Activated B cell treated with CpG ODN at 0.5 μM for 24 hours (primary cell): ENCODE measurements around the gene HDAC4. TPM values are rescaled to one million over a fixed set of nuclear protein-coding genes. Genes with fewer than 3 reads are reported as not detected.

Source experiments
- ATAC-seq: fragments of 200-7000 bp; cut with Tn5 transposase; one replicate; pipeline ENCODE4 v1.10.0; 2021; ENCODE audit warnings: low read depth, mild to moderate bottlenecking, moderate library complexity
- CTCF ChIA-PET: fragments of 350-600 bp; sonication (Branson Sonifier 250); formaldehyde crosslinking; loops from one replicate; lab custom pipeline; 2021; ENCODE audit warnings: antibody characterized with exemption; lab: Charles Lee
- POLR2A ChIA-PET: fragments of 350-600 bp; sonication (Branson Sonifier 250); formaldehyde crosslinking; loops from one replicate; lab custom pipeline; 2021; ENCODE audit warnings: antibody characterized with exemption; lab: Charles Lee
- DNase-seq: peaks from one replicate; pipeline ENCODE4 v3.0.0; 2022
- H3K27ac Mint-ChIP-seq: one replicate; pipeline ENCODE4 v1.8.0; 2020; ENCODE audit warnings: mixed read lengths
- H3K27me3 Mint-ChIP-seq: one replicate; pipeline ENCODE4 v1.8.0; 2021; ENCODE audit warnings: mixed read lengths
- H3K36me3 Mint-ChIP-seq: one replicate; pipeline ENCODE4 v1.8.0; 2021; ENCODE audit warnings: low read depth, mixed read lengths
- H3K4me1 Mint-ChIP-seq: one replicate; pipeline ENCODE4 v1.8.0; 2021; ENCODE audit warnings: mixed read lengths
- H3K4me3 Mint-ChIP-seq: one replicate; pipeline ENCODE4 v1.8.0; 2020; ENCODE audit warnings: mild to moderate bottlenecking, mixed read lengths
- H3K9me3 Mint-ChIP-seq: one replicate; pipeline ENCODE4 v1.8.0; 2020; ENCODE audit warnings: mixed read lengths
- intact Hi-C: fragments of 100-400 bp; cut with micrococcal nuclease; formaldehyde crosslinking; loops from one replicate; pipeline ENCODE4 v1.15.1; 2024
- total RNA-seq: library from RNA; stranded (reverse); gene quantifications from 2 replicates; pipeline ENCODE4 v1.2.3, GENCODE V29; 2022
- TF ChIP-seq, protein P1 (sequence below): fragments of 200-600 bp; IDR thresholded peaks from one replicate; pipeline ENCODE4 v1.8.0; 2022; ENCODE audit warnings: antibody characterized with exemption, mild to moderate bottlenecking

The HDAC4 gene
- total RNA-seq, 1 donor from 2014 or later: 31.9 TPM

DNA sequence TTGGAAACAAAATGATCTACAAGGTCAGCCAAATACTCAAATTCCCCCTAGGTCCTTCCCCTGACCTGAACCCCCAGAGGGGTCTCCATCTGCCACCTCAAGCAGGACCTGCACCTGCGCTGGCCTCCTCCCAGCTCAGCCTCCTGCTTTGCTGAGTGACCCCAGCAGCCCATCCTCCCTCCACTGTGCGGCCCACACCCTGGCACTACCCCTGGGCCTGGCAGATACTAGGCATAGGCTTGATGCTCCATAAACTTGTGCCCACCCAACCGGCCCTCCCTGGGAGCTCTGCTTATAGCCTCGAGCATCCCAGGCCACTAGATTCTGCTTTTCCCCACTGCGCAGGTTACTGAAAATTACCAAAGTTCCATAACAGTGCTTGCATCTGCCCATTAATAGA is 156.2 kb downstream of the HDAC4 start:
- DNase-seq: no peak
- no peak for ATAC-seq
- TF ChIP-seq, protein P1, sequence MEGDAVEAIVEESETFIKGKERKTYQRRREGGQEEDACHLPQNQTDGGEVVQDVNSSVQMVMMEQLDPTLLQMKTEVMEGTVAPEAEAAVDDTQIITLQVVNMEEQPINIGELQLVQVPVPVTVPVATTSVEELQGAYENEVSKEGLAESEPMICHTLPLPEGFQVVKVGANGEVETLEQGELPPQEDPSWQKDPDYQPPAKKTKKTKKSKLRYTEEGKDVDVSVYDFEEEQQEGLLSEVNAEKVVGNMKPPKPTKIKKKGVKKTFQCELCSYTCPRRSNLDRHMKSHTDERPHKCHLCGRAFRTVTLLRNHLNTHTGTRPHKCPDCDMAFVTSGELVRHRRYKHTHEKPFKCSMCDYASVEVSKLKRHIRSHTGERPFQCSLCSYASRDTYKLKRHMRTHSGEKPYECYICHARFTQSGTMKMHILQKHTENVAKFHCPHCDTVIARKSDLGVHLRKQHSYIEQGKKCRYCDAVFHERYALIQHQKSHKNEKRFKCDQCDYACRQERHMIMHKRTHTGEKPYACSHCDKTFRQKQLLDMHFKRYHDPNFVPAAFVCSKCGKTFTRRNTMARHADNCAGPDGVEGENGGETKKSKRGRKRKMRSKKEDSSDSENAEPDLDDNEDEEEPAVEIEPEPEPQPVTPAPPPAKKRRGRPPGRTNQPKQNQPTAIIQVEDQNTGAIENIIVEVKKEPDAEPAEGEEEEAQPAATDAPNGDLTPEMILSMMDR: no peak
- Mint-ChIP-seq H3K4me1 (peaks cover 12% of the 10 kb centered on the region), H3K27ac (no peak overlapping the region), H3K36me3 (no peaks in the 10 kb centered on the region), H3K9me3 (no peaks in the 10 kb centered on the region), H3K27me3 (peaks cover 2% of the 10 kb centered on the region), H3K4me3 (no peak overlapping the region)
- intact Hi-C loops: no loop called here
- CTCF ChIA-PET: no interaction called here
- POLR2A ChIA-PET: no interaction called here

- ChIA-PET POLR2A (no interaction called here), CTCF (no interaction called here)
- Mint-ChIP-seq H3K4me1 (peaks cover 16% of the 10 kb centered on the region), H3K9me3 (no peaks in the 10 kb centered on the region), H3K27ac (no peak overlapping the region), H3K36me3 (no peaks in the 10 kb centered on the region), H3K4me3 (no peak overlapping the region), H3K27me3 (no peaks in the 10 kb centered on the region)
- DNase-seq: no peak
- no peak for ATAC-seq
- intact Hi-C loops: no loop called here
- TF ChIP-seq, protein P1: no peak
Measured at GRCh38 chr2:239241431-239241960, 159.3 kb downstream of the HDAC4 start.

DNA sequence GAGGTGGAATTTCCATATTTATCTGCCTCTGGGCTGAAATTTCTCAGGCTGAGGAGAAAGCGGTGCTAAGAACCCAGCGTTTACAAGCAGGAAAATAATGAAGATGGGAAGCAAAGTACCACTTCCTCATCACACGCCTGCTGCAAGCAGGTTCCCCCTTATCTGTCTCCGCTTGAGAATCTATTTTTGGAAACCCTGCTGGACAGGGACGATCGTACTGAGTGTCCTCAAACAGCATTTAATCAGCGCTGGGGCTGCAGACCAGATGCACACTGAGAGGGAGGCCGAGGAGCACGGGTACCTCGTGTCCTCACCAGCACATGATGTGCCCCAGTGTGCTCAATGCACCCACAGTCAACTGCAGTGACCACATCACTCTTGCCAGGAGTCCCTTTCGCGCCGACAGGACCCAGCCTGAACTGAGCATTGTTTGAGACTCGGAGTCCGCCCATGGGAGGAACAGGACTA is 160.4 kb downstream of the HDAC4 start:
- ChIA-PET POLR2A (no interaction called here), CTCF (no interaction called here)
- H3K27me3 Mint-ChIP-seq: no peaks in the 10 kb centered on the region
- DNase-seq (no peak), ATAC-seq (no peak)
- H3K4me3 Mint-ChIP-seq: no peak overlapping the region
- H3K27ac Mint-ChIP-seq: no peak overlapping the region
- H3K9me3 Mint-ChIP-seq: no peaks in the 10 kb centered on the region
- no peaks in the 10 kb centered on the region for H3K36me3 Mint-ChIP-seq
- H3K4me1 Mint-ChIP-seq: peaks cover 16% of the 10 kb centered on the region
- TF ChIP-seq, protein P1: no peak
- intact Hi-C loops: no loop called here

DNA sequence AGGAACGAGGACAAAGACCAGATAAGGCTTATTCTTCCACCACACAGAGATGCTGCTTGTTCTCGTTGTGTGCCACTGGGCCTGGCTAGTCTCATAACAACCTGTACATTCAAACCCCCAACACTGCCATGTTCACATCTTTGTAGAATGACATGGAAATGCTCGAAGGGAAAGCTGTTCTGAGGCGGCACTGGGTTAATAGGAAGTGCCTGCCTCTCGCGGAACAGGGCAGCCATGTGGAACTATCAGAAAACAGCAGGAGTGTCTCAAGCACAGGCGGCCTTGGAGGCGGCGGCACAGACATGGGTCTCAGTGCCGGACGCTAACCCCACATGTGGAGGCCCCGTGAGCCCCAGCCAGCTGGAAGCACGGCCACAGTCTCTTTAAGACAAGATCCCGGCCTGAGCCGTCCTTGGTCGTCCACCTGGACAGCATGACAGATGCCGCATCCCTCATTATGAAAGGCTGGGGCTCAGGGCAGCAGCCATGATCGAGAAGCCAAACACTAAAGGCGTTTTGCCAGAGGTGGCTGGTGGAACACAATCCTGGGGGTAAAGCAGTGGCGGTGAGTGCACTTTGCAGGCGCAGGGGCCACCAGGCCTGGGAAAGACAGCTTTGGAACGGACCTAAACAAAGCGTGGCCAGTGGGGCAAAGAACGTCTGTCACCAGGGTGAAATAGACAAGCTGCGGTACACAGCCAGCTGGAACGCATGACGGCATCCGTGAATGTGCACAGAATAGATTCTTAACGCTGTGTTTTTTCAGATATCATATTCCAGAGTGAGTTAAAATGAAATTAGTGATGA is 161.0 kb downstream of the HDAC4 start:
- H3K4me3 Mint-ChIP-seq: no peak overlapping the region
- intact Hi-C loops: no loop called here
- no peaks in the 10 kb centered on the region for H3K9me3 Mint-ChIP-seq
- POLR2A ChIA-PET: no interaction called here
- peaks cover 16% of the 10 kb centered on the region for H3K4me1 Mint-ChIP-seq
- DNase-seq: no peak
- no peaks in the 10 kb centered on the region for H3K27me3 Mint-ChIP-seq
- no peaks in the 10 kb centered on the region for H3K36me3 Mint-ChIP-seq
- H3K27ac Mint-ChIP-seq: no peak overlapping the region
- ATAC-seq: no peak
- TF ChIP-seq, protein P1: no peak
- CTCF ChIA-PET: interaction anchor here (0.9 kb wide), 1 partner anchor 28 kb away, joined by 3 read pairs; no protein-coding TSS in a partner anchor

GRCh38 chr2:239238839-239239606 is 161.8 kb downstream of the HDAC4 start:
- intact Hi-C loops: no loop called here
- H3K4me3 Mint-ChIP-seq: no peak overlapping the region
- no peak overlapping the region for H3K27ac Mint-ChIP-seq
- DNase-seq: no peak
- CTCF ChIA-PET: interaction anchor here (0.9 kb wide), 1 partner anchor 28 kb away, joined by 3 read pairs; no protein-coding TSS in a partner anchor
- H3K27me3 Mint-ChIP-seq: no peaks in the 10 kb centered on the region
- peaks cover 2% of the 10 kb centered on the region for H3K36me3 Mint-ChIP-seq
- POLR2A ChIA-PET: no interaction called here
- H3K4me1 Mint-ChIP-seq: peaks cover 16% of the 10 kb centered on the region
- H3K9me3 Mint-ChIP-seq: no peaks in the 10 kb centered on the region
- TF ChIP-seq, protein P1: no peak
- ATAC-seq: no peak
